Spinal cord (tissue), 10 donors: ENCODE data around the gene RIPK4. TPM values are rescaled to one million over a fixed set of nuclear protein-coding genes. Genes with fewer than 3 reads are reported as not detected.

ENCODE experiments used
- DNase-seq, 6 donors: peaks; one replicate each; pipeline versions ENCODE4 v3.0.0 to v3.0.0-alpha.2; 2013 to 2015; ENCODE audit warnings: low spot score in 6 of 6, low read depth in 4 of 6
- H3K27ac ChIP-seq: one replicate; pipeline ENCODE4 v1.5.1; 2013; ENCODE audit warnings: low read depth, low read length, control low read depth
- H3K27me3 ChIP-seq: one replicate; pipeline ENCODE4 v1.6.1; 2013; ENCODE audit warnings: low read length; ENCODE audit not compliant: control insufficient read depth, insufficient read depth
- H3K36me3 ChIP-seq: one replicate; pipeline ENCODE4 v1.6.1; 2013; ENCODE audit warnings: low read length; ENCODE audit not compliant: control insufficient read depth, insufficient read depth
- H3K4me1 ChIP-seq: one replicate; pipeline ENCODE4 v1.6.1; 2013; ENCODE audit warnings: low read length; ENCODE audit not compliant: control insufficient read depth, insufficient read depth
- H3K4me3 ChIP-seq: one replicate; pipeline ENCODE4 v1.5.1; 2013; ENCODE audit warnings: low read depth, low read length, control low read depth
- H3K9me3 ChIP-seq: one replicate; pipeline ENCODE4 v1.6.1; 2013; ENCODE audit warnings: low read length; ENCODE audit not compliant: control insufficient read depth, insufficient read depth
- WGBS: methylation state at CpG from one replicate; pipeline ENCODE4 v1.1.5; 2013; ENCODE audit warnings: missing lambda C conversion rate; ENCODE audit not compliant: insufficient coverage; 5-methylcytosine and 5-hydroxymethylcytosine counted together
- polyA plus RNA-seq, 2 donors: library from polyadenylated mRNA; unstranded; fragments of 120-200 nt; gene quantifications; one replicate each; pipeline ENCODE4 v1.2.1, GENCODE V29; 2013; ENCODE audit not compliant: insufficient read length in 2 of 2
- total RNA-seq, 2 donors: library from RNA; depleted of rRNA in 1 of 2; stranded (reverse); fragments of 120-200 nt in 1 of 2; fragments of >200 nt in 1 of 2; gene quantifications; one replicate each; pipeline versions ENCODE4 v1.2.3 to v1.2.4, GENCODE V29; 2013 to 2014
- donor health status: healthy.

Gene RIPK4
- total and polyA plus RNA-seq, 4 donors: 0.10 to 0.11 (median 0.11) TPM; not detected in 1

DNA sequence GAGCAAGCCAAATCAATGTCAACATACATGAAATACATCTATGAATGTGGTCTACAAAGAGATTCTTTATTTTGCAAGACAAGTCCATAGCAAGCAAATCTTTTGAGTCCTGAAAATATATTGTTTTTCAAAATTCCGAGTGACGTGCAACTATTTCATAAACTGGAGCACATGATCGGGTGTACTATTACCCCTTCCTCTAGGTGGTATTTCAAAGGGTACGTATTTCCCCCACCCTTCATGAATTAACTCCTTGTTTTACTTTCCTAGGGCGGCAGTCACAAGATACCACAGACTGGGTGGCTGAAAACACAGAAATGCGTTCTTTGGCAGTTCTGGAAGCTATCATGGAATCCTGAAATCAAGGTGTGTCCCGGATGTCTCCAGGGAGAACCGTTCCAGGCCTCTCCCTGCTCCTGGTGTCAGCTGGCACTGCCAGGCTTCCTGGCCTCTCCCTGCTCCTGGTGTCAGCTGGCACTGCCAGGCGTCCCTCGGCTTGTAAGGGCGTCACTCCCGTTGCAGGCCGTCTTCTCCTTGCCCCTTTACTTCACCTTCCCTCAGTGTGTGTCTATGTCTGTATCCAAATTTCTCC, 55.3 kb downstream of the RIPK4 start:
- no peak overlapping the region for H3K4me3 ChIP-seq
- H3K27ac ChIP-seq: no peak overlapping the region
- H3K9me3 ChIP-seq: no peaks in the 10 kb centered on the region
- H3K4me1 ChIP-seq: peaks cover 6% of the 10 kb centered on the region
- WGBS: 72% methylated on average over 12 of the region's 13 CpGs
- no peaks in the 10 kb centered on the region for H3K36me3 ChIP-seq
- DNase-seq: no peak
- H3K27me3 ChIP-seq: peaks cover 12% of the 10 kb centered on the region

- no peak for DNase-seq
- Histone ChIP-seq H3K27me3 (peaks cover 12% of the 10 kb centered on the region), H3K27ac (no peak overlapping the region), H3K36me3 (no peaks in the 10 kb centered on the region), H3K4me3 (no peak overlapping the region), H3K9me3 (no peaks in the 10 kb centered on the region), H3K4me1 (peaks cover 6% of the 10 kb centered on the region)
- 85% methylated on average over 7 of the region's 8 CpGs for WGBS
Observed at GRCh38 chr21:41710823-41711160, 56.1 kb downstream of the RIPK4 start.

GRCh38 chr21:41709965-41710822, 56.7 kb downstream of the RIPK4 start:
- WGBS: 86% methylated on average over 9 of the region's 12 CpGs

DNA sequence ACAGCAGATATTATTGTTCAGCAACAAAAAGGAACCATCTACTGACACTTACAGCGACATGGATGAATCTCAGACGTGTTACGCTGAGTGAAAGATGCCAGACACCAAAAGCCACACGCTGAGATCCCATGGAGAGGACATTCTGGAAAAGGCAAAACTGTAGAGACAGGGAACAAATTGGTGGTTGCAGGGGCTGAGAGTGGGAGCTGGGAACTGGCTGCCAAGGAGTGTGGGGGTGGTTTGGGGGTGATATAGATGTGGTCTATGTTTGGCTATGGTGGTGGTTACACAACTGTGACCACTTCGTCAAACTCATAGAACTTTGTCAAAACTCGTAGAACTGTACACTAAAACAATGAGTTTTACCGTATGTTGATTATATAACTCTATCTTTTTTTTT, 57.7 kb downstream of the RIPK4 start:
- H3K27me3 ChIP-seq: peaks cover 12% of the 10 kb centered on the region
- peaks cover 6% of the 10 kb centered on the region for H3K4me1 ChIP-seq
- H3K9me3 ChIP-seq: no peaks in the 10 kb centered on the region
- DNase-seq: no peak
- H3K27ac ChIP-seq: no peak overlapping the region
- H3K36me3 ChIP-seq: no peaks in the 10 kb centered on the region
- 57% methylated on average over 4 of the region's 7 CpGs for WGBS
- no peak overlapping the region for H3K4me3 ChIP-seq

More at GRCh38 chr21:41709965-41710822, 56.7 kb downstream of the RIPK4 start:
- no peak for DNase-seq
- H3K4me1 ChIP-seq: peaks cover 6% of the 10 kb centered on the region
- H3K27ac ChIP-seq: no peak overlapping the region
- H3K27me3 ChIP-seq: peaks cover 12% of the 10 kb centered on the region
- no peak overlapping the region for H3K4me3 ChIP-seq
- no peaks in the 10 kb centered on the region for H3K36me3 ChIP-seq
- no peaks in the 10 kb centered on the region for H3K9me3 ChIP-seq

DNA sequence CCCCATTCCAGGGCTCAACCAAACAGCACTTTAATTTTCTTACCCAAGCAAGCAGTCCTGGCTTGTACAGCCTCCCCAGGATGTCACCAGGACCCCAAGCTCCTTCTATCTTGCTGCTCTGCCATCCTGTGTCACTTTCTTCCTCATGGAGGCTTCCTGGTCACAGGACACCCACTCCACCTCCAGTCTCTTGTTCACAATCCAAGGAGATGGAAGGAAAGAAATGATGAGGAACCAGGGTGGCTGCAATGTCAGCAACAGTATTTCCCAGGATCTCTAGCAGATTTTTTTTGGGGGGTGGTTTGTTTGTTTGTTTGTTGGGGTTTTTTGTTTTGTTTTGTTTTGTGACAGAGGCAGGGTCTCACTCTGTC, 58.9 kb downstream of the RIPK4 start:
- Histone ChIP-seq H3K27ac (no peak overlapping the region), H3K9me3 (no peaks in the 10 kb centered on the region), H3K4me1 (peaks cover 6% of the 10 kb centered on the region), H3K36me3 (no peaks in the 10 kb centered on the region), H3K4me3 (no peak overlapping the region), H3K27me3 (peaks cover 11% of the 10 kb centered on the region)
- DNase-seq: no peak

GRCh38 chr21:41707231-41707959, 59.5 kb downstream of the RIPK4 start:
- 84% methylated on average over 2 of the region's 6 CpGs for WGBS
- H3K4me3 ChIP-seq: no peak overlapping the region
- H3K27ac ChIP-seq: no peak overlapping the region
- no peaks in the 10 kb centered on the region for H3K36me3 ChIP-seq
- H3K4me1 ChIP-seq: peaks cover 5% of the 10 kb centered on the region
- H3K9me3 ChIP-seq: no peaks in the 10 kb centered on the region
- no peak for DNase-seq
- peaks cover 7% of the 10 kb centered on the region for H3K27me3 ChIP-seq

DNA sequence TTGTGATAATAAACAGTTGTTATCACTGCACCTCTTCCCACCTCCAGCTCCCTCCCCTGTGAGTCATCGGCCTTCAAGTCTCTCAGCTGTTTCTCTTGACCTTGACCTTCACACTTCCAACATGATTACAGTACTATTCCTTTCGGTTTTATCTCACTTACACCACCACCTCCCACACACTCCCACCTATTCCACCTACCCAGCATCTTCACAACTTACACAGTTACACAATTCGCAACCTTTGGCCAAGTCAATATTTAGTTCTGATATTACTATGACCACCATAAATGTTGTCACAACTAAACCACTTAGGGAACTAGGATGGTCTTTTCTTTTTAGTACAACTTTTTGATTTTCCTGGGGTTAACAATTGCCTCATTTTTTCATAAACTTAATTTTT, 60.2 kb downstream of the RIPK4 start:
- DNase-seq: no peak
- peaks cover 2% of the 10 kb centered on the region for H3K27me3 ChIP-seq
- H3K4me3 ChIP-seq: no peak overlapping the region
- H3K9me3 ChIP-seq: no peaks in the 10 kb centered on the region
- H3K27ac ChIP-seq: no peak overlapping the region
- no peaks in the 10 kb centered on the region for H3K4me1 ChIP-seq
- H3K36me3 ChIP-seq: no peaks in the 10 kb centered on the region
- WGBS: 94% methylated on average over 3 of the region's 3 CpGs

GRCh38 chr21:41706263-41706639, 60.6 kb downstream of the RIPK4 start:
- H3K27ac ChIP-seq: no peak overlapping the region
- WGBS: 91% methylated on average over 2 of the region's 4 CpGs
- H3K27me3 ChIP-seq: peaks cover 2% of the 10 kb centered on the region

GRCh38 chr21:41705546-41706262, 61.1 kb downstream of the RIPK4 start:
- WGBS: 86% methylated on average over 16 of the region's 16 CpGs
- no peak for DNase-seq
- H3K27me3 ChIP-seq: no peaks in the 10 kb centered on the region

More at GRCh38 chr21:41706263-41706639, 60.6 kb downstream of the RIPK4 start:
- Histone ChIP-seq H3K4me1 (no peaks in the 10 kb centered on the region), H3K36me3 (no peaks in the 10 kb centered on the region), H3K9me3 (no peaks in the 10 kb centered on the region), H3K4me3 (no peak overlapping the region)
- DNase-seq: no peak

More at GRCh38 chr21:41705546-41706262, 61.1 kb downstream of the RIPK4 start:
- H3K9me3 ChIP-seq: no peaks in the 10 kb centered on the region
- no peaks in the 10 kb centered on the region for H3K36me3 ChIP-seq
- no peak overlapping the region for H3K27ac ChIP-seq
- no peaks in the 10 kb centered on the region for H3K4me1 ChIP-seq
- no peak overlapping the region for H3K4me3 ChIP-seq
